ENCODE measurements around the gene ATXN2L. TPM values are rescaled to one million over a fixed set of nuclear protein-coding genes. Genes with fewer than 3 reads are reported as not detected.
A peak's percentile ranks its signal among the peaks of the same experiment; 100 is the strongest.

ATXN2L gene
- total and polyA plus RNA-seq, 2 of the 13 experiments (the other 11 are each of a cell fraction or from before 2014, with no cell fraction given): 40.8 to 55.1 TPM

GRCh38 chr16:28846080-28846932 is 23.5 kb downstream of the ATXN2L start, which contains the start of gene TUFM (continued):
- TF ChIP-seq ZHX1 (CRISPR knock-in tag; IDR thresholded peaks at IDR 0.05; ENCODE audit: low read depth) (peak; percentile 92), ZNF30 (CRISPR knock-in tag; IDR thresholded peaks at IDR 0.05) (no peak), MIXL1 (CRISPR knock-in tag; IDR thresholded peaks at IDR 0.05) (peak; percentile 91), RORA (CRISPR knock-in tag; IDR thresholded peaks at IDR 0.05) (no peak), ZBTB20 (CRISPR knock-in tag; IDR thresholded peaks at IDR 0.05; ENCODE audit: borderline replicate concordance, low read depth) (peak; percentile 62; the same call in 1 of the 2 replicates), SMARCC2 (IDR thresholded peaks at IDR 0.05) (no peak), TOPORS (CRISPR knock-in tag; IDR thresholded peaks at IDR 0.05) (no peak; the same call in 1 of the 2 replicates), MTF2 (CRISPR knock-in tag; IDR thresholded peaks at IDR 0.05; ENCODE audit: borderline replicate concordance) (peak; percentile 75; the same call in 1 of the 2 replicates), RXRA (CRISPR knock-in tag; IDR thresholded peaks at IDR 0.05) (peak; percentile 77; the same call in 1 of the 2 replicates), ATF7-NPFF (CRISPR knock-in tag; IDR thresholded peaks at IDR 0.05; ENCODE audit: low read depth) (peak; percentile 71; the same call in 1 of the 2 replicates), HNF4G (IDR thresholded peaks at IDR 0.05; ENCODE audit: borderline replicate concordance, low read depth, low read length) (no peak), HNF4G (CRISPR knock-in tag; IDR thresholded peaks at IDR 0.05; ENCODE audit: borderline replicate concordance, low read depth) (peak; percentile 82), HMG20B (CRISPR knock-in tag; conservative IDR thresholded peaks at IDR 0.05) (peak; percentile 38; the same call in 1 of the 2 replicates), NCOA1 (CRISPR knock-in tag; IDR thresholded peaks at IDR 0.05) (peak; percentile 35), ZSCAN22 (CRISPR knock-in tag; IDR thresholded peaks at IDR 0.05) (no peak), ZNF784 (CRISPR knock-in tag; IDR thresholded peaks at IDR 0.05; ENCODE audit: borderline replicate concordance) (peak; percentile 89; the same call in 1 of the 2 replicates), MLXIP (CRISPR knock-in tag; IDR thresholded peaks at IDR 0.05; ENCODE audit: borderline replicate concordance) (peak; percentile 63; the same call in 1 of the 2 replicates), ELF1 (CRISPR knock-in tag; IDR thresholded peaks at IDR 0.05) (peak; percentile 95), ZBTB44 (CRISPR knock-in tag; IDR thresholded peaks at IDR 0.05) (peak; percentile 29)
- TF ChIP-seq, protein P1, sequence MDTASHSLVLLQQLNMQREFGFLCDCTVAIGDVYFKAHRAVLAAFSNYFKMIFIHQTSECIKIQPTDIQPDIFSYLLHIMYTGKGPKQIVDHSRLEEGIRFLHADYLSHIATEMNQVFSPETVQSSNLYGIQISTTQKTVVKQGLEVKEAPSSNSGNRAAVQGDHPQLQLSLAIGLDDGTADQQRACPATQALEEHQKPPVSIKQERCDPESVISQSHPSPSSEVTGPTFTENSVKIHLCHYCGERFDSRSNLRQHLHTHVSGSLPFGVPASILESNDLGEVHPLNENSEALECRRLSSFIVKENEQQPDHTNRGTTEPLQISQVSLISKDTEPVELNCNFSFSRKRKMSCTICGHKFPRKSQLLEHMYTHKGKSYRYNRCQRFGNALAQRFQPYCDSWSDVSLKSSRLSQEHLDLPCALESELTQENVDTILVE (CRISPR knock-in tag; IDR thresholded peaks at IDR 0.05): peak; percentile 100
